Smooth muscle cell of the pulmonary artery (primary cell): Measurements from ENCODE around the gene FAM222B. TPM values are rescaled to one million over a fixed set of nuclear protein-coding genes. Genes with fewer than 3 reads are reported as not detected.

ENCODE experiments used
- total RNA-seq: library from RNA; depleted of rRNA; stranded (reverse); fragments of >200 nt; gene quantifications from 2 replicates; pipeline ENCODE4 v1.2.3, GENCODE V29; 2014

Gene FAM222B
- total RNA-seq: 7.0 and 10.3 TPM in 2 replicates

GRCh38 chr17:28842282-28843012, at the start of gene FAM222B:
Gene FAM222B (minus strand): TSS chr17:28842790. CDS start chr17:28766667, 76,123 bp downstream.

DNA sequence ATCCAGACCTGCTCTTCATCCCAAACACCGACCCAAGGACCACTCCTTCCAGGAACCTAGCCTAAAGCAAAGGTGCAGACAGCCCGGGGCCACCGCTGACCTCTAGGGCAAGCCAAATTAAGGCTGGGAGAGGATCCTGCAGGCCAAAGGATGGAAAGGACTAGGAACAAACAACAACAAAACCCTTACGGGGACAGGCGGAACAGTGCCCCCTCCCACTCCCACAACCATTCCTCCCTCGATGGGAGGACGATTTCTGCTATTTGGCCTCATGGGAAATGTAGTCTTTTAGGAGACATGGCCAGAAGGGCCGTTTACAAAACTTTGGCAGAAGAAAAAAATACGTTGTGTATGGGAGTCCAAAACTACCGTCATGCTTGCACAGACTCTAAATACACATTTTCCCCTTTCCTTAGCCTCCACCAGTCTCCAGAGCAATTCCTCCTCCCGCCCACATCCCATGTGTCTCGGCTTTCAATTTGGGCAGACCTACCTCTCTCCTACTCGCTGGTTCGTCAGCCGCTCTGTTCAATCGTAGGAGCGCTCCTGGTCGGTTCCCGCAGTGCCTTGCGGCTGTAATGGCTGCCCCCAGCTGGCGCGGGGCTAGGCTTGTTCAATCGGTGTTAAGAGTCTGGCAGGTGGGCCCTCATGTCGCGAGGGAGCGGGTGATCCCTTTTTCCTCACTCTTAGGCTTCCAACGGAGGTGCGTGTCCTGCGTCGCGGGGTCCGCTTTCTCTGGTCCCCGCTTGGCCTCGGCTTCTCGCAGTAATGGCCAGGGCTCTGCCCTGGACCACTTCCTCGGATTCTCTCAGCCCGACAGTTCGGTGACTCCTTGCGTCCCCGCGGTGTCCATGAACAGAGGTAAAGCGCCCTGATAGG, 12.1 kb upstream of the FAM222B start, which contains the start of gene ERAL1:
Gene ERAL1 (plus strand): TSS at position 560 of the 879 bp plus-strand sequence. CDS start 19 bp downstream, at position 579.

DNA sequence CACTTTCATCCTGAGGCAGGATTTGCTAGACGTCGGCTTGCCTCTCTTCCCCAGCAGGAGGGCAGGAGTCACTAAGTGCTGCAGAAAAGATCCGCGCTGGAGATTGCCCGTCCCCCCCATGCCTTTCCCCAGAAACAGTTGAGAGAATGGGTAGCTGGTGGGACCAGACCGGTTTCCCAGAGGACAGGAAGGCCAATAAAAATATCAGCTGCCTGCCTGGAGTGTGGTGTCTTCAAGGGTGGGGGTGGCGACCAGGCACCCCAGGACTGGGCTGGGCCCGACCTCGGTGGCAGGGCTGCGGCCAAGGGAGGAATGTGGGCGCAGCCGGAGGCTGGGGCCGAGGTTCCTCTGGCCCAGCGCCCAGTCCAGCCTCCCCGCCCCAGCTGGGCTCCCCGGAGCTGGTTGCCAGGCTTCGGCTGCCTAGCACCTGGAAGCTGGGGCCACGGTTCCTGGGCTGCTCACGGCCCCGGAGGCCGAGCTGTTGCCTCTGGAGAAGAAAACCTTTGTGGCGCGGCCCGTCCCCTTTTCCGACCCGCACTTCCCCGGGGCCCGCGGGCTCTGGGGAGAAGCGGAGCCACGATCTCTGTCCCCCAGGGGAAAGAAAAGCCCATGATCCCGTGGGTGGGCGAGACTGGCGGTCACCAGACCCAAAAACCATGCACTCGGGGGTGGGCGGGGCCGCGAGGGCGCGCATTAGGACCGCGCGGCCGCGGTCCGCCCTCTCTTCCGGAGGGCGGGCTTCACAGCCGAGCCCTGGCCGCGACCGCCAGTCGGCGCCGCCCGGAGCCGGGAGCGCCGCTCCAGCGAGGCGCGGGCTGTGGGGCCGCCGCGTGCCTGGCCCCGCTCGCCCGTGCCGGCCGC, 99.1 kb downstream of the FAM222B start, which contains the start of gene TRAF4:
Gene TRAF4 (plus strand): TSS at position 769 of the 861 bp plus-strand sequence. CDS start 102 bp downstream, outside the sequence.

GRCh38 chr17:28728364-28729200, 114.0 kb downstream of the FAM222B start, which contains the start of gene NEK8:
Gene NEK8 (plus strand): TSS chr17:28728788. CDS start chr17:28728814, 26 bp downstream.

GRCh38 chr17:28726226-28726626, 116.4 kb downstream of the FAM222B start, which contains the start of gene TLCD1:
Gene TLCD1 (minus strand): TSS chr17:28726233. CDS start chr17:28726097, 136 bp downstream.

DNA sequence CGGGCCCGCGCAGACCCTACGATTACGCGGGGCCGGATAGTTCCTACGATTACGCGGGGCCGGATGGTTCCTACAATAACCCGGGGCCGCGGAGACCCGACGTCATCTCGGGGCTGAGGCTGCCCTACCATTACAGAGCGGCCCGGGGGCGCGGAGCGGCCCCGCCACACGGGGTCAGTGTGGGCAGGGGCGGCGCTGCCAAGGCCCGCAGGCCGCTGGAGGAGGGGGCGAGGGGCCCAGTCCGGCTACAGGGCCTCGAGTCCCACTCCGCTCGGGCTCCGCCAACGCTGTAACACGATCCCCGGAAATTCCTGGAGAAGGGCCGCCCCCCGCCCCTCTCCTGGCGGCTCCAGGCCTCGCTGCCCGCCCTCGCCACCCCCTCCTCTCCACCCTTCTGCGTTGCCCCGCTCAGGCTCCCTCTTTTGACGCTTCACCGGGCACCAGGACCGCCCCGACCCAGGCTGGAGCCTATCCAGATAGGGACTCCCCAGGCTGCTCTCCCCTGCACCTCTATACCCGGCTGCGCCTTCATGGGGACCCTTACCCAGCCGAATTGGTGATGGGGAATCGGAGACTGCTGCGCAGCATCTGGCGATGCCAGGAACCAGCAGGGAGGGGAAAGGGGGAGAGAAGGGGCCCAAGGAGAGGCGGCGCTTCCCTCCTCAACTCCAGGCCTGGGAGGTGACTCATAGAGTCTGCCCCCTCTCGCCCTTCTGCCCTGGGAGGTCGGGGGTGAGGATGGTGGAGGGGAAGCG, 124.8 kb downstream of the FAM222B start, which contains the start of gene RAB34:
Gene RAB34 (minus strand): TSS at position 291 of the 755 bp plus-strand sequence. CDS start 602 bp downstream, outside the sequence.

DNA sequence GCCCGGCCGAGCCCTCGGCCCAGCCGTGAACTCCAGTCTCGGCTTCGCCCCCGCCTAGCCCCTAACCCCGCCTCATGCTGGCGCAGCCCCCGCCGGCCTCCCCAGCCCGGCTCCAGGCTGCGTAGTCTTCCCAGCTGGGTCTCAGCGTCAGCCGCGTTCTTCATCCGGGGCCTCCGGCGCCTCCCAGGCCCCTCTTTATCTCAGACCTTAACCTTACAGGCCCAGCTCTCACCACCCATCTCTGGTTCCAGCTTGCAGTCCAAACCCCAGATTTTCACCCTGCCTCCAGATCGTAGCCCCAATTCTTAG, 130.9 kb downstream of the FAM222B start, which contains the start of gene PROCA1:
Gene PROCA1 (minus strand): TSS at position 166 of the 309 bp plus-strand sequence. CDS start 228 bp downstream, outside the sequence.

Other genes starting within 250 kb of the FAM222B start
- 6.0 and 13.3 TPM in 2 replicates for gene SPAG5, start 243.8 kb downstream of the FAM222B start, total RNA-seq
- 8.4 and 9.5 TPM in 2 replicates for gene RSKR, start 228.6 kb downstream of the FAM222B start, total RNA-seq
- 164 and 202 TPM in 2 replicates for gene BLTP2, start 197.6 kb downstream of the FAM222B start, total RNA-seq
- 41.8 and 52.4 TPM in 2 replicates for gene SDF2, start 180.9 kb downstream of the FAM222B start, total RNA-seq
- gene SUPT6H, start 180.6 kb downstream of the FAM222B start, total RNA-seq: 82.4 and 86.2 TPM in 2 replicates
- gene PROCA1, start 130.9 kb downstream of the FAM222B start, total RNA-seq: 0.85 and 1.6 TPM in 2 replicates
- gene RAB34, start 124.9 kb downstream of the FAM222B start, total RNA-seq: 104 and 121 TPM in 2 replicates
- 502 and 593 TPM in 2 replicates for gene RPL23A, start 122.8 kb downstream of the FAM222B start, total RNA-seq
- 3.6 and 6.1 TPM in 2 replicates for gene TLCD1, start 116.6 kb downstream of the FAM222B start, total RNA-seq
- gene NEK8, start 114.0 kb downstream of the FAM222B start, total RNA-seq: 3.8 and 5.4 TPM in 2 replicates
- gene TRAF4, start 98.8 kb downstream of the FAM222B start, total RNA-seq: 15.6 and 32.4 TPM in 2 replicates
- 28.4 and 36.1 TPM in 2 replicates for gene ERAL1, start 12.2 kb upstream of the FAM222B start, total RNA-seq
- gene FLOT2, start 54.9 kb upstream of the FAM222B start, total RNA-seq: 51.4 and 56.3 TPM in 2 replicates
- 5.9 and 11.9 TPM in 2 replicates for gene DHRS13, start 60.3 kb upstream of the FAM222B start, total RNA-seq
- gene PHF12, start 108.7 kb upstream of the FAM222B start, total RNA-seq: 16.7 and 26.8 TPM in 2 replicates
- not detected in 2 replicates for gene SEZ6, start 163.2 kb upstream of the FAM222B start, total RNA-seq
- 1.2 and 1.4 TPM in 2 replicates for gene PIPOX, start 200.4 kb upstream of the FAM222B start, total RNA-seq